GM18519 (cell line): ENCODE results near the gene MEST.
"Not testable (repeated sequence)": the region's sequence is repeated elsewhere in the genome, so short reads cannot be mapped to it uniquely, and the experiment has no call there.

Experiments
- ATAC-seq: cut with Tn5 transposase; IDR thresholded peaks from one replicate; pipeline ENCODE4 v1.9.1; 2021; ENCODE audit warnings: mild to moderate bottlenecking, moderate library complexity; ENCODE audit not compliant: unreplicated experiment, low FRiP score

MEST gene, protein sequence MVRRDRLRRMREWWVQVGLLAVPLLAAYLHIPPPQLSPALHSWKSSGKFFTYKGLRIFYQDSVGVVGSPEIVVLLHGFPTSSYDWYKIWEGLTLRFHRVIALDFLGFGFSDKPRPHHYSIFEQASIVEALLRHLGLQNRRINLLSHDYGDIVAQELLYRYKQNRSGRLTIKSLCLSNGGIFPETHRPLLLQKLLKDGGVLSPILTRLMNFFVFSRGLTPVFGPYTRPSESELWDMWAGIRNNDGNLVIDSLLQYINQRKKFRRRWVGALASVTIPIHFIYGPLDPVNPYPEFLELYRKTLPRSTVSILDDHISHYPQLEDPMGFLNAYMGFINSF

DNA sequence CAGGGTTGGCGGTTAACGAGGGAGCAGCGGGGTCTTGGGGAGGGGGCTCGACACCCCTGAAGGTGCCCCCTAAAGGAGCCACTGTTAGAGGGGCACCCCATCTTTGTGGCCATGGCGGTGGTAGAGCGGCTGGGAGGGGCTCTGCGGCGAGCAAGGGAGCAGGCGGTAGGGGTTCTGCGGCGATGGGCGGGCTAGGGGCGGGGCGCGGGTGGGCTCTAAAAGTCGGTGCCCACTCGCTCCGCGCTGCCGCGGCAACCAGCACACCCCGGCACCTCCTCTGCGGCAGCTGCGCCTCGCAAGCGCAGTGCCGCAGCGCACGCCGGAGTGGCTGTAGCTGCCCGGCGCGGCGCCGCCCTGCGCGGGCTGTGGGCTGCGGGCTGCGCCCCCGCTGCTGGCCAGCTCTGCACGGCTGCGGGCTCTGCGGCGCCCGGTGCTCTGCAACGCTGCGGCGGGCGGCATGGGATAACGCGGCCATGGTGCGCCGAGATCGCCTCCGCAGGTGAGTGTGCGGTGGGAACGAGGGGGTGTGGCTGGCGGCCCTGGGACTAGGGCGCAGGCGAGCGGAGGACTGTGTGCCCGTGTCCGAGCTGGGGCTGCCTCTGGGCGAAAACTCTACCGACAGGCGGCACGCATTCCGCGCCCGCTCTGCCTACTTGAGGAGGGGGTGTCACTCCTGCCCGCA is at the start of gene MEST:
MEST (plus strand) TSS at position 245 of the 682 bp plus-strand sequence; CDS start at position 474, 229 bp downstream.
- ATAC-seq: no peak

DNA sequence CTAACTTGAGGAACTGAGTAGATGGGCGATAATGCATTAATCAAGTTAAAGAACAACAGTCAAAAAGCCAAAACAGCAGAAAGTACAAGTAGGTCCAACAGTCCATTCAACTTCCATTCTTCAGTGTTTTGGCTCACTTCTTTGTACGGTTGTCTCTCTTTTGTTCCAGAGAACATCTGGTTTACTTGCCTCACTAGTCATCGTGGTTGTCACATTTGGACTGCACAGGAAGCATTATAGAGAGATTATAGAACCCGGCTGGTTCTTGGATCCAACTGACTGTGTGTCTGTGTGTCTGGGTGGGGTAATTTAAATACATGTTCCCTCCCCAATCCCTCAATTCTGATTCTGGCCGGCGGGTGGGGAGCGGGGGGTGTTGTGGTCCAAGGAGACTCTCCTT is 49.3 kb upstream of the MEST start:
- ATAC-seq: no peak

DNA sequence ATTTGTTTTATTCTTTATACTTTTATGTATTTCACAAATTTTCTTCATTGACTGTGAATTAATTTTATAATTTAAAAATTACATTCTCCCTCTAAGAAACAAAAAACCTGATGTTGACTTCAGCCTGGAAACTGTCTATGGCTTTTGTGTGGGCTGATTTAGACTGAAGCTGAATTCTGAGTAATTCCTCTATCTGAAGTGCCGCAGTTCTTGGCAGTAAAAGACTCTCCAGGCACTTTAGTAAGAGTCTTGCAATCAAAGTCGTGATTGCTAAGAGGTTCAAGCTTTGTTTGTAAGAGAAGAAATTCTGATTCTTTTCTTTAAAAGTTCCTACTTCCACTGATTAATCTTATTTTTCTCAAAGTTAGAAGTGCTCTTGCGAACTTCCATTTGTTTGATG is 47.7 kb upstream of the MEST start:
- no peak for ATAC-seq

DNA sequence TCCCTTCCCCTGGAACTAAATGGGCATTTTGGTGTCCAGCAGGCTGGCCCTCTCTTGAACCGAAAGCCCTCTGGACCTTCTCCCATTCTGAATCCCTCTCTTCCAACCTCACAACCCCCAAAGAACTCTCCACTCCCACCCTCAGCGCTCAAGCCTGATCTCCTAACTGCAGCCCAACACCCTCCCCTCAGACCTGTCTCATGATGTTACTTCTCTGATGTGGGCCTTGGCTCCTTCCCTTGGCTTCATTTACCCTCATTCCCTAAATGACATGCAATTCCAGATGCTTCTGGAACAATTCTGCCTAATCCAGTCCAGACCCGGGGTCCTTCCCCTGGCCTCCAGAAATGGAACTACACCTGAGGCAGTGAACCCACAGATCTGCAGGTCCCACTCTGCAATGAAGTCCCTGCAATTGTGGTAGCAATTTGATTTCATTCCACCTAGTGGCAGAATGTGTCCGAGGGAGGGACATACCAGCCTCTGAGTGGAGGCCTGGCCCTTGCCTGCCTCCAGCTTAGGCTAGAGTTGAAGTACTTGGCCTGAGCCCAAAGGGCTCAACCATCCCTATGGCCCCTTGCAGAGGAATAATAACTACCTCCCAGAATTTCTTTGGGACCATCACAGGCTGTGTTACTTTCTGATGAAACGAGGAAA is 47.0 kb upstream of the MEST start:
- ATAC-seq: no peak

DNA sequence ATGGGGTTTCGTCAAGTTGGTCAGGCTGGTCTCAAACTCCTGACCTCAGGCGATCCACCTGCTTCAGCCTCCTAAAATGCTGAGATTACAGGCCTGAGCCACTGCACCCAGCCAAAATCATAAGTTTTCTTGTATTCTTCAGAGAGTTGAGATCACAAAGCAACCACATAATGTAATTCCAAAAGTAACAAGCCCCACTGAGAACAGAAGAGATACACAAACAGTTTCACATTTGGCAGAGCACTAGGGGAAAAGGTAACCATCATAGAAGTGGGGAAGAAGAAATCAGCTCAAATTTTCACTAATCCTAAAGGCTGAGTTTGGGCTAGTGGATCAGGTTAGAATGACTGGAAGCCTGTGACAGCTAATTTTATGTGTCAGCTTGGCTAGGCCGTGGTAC is 45.6 kb upstream of the MEST start:
- ATAC-seq: no peak

DNA sequence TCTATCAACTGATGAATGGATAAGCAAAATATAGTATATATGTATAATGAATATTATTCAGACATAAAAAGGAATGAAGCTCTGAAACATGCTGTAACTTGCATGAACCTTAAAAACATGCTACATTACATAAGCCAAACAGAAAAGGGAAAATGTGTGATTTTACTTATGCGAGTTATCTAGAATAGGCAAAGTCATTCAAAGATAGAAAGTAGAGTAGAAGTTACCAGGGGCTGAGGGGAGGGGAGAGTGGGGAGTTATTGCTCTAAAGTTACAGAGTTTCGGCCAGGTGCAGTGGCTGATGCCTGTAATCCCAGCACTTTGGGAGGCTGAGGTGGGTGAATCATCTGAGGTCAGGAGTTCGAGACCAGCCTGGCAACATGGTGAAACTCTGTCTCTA is 40.5 kb upstream of the MEST start:
- ATAC-seq: not testable (repeated sequence)

DNA sequence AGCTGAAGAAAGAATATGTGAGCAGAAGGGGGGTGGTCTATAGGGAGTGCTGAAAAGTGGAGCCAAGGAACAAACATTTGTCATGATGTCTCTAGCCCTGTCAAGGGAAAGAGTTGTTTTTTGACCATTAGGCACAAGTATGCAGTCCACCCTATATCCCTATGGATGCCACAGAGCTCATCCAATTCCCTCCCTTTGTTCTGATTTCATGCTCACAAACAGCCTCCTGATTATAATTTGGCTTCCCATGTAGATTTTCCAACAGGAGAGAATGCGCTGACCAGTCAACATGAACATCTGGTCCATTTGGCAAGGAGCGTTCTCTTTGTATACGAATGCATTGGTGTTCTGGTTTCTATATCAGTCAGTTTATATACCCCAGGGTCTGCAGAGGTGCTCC is 38.9 kb upstream of the MEST start:
- no peak for ATAC-seq

DNA sequence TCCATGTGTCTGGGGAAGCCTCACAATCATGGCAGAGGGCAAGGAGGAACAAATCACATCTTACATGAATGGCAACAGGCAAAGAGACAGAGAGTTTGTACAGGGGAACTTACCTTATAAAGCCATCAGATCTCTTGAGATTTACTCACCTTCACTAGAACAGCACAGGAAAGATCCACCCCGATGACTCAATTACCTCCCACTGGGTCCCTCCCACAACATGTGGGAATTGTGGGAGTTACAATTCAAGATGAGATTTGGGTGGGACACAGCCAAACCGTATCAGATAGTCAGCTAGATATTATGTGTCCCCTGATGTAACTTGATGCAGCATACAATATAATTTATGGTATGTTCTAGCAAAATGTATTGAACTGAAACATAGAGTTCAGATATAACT is 36.9 kb upstream of the MEST start:
- no peak for ATAC-seq

DNA sequence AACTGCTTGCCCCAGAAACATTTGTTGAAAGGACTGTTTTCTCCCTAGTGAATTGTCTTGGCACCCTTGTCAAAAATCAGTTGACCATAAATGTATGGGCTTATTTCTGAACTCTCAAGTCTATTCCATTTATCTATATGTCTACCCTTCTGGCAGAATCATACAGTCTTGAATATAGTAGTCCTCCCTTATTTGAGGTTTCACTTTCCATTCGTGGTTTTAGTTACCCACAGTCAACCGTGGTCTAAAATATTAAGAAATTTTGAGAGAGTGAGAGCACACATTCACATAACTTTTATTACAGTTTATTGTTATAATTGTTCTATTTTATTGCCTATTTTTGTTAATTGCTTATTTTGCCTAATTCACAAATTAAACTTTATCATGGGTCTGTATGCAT is 33.6 kb upstream of the MEST start:
- peak; percentile 51 for ATAC-seq

DNA sequence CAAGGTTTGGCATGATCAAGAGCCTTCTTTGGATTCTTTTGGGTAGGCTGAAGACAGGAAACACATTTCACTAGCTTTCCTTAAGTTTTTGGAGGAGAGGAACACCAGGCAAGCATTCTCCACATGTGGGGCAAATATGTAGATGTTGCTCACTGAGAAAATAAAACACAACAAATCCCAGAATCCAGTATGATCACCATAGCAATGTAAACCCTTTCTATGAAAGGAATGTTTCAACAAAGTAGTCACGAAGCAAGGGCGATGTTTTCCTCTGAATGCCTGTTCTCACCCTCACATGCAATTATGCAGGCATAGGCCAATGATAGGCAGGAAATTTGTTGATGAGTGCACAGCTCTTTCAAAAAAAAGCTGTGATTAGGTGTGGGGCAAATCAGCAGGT is 30.6 kb upstream of the MEST start:
- no peak for ATAC-seq

DNA sequence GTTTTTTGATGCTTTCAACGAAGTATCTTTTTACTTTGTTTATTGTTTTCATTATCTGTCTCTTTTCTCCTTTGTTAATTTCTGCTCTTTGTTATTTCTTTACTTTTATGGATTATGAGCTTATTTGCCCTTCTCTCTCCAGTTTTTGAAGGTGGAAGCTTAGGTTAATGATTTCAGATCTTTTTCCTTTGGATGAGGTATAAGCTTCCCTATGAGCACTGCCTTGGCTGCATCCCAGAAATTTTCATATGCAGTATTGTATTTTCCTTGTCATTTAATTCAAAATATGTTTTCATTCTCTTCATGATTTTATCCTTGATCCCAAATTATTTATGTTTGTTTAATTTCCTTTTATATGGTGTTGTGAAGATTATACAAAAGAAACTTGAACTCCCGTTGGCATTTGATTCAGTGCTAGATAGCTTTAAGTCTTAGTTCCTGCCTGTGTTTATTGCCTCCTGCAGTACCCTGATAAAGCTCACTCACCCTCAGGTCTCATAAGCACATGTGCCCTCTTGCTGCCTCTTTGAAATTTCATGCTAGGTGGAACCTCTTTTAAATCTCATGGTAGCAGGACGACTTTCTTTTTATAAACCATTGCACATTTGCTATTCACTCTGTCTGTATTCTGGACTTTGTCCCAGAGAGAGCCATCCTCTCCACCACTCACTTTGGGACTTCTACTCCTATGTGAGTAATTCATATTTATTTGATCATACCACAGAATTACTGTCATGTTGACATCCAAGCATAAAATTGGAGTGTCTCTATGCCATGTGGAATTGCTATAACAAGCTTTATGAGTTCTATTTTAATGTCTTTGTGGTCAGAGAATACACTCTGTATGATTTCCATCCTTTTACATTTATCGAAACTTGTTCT is 28.1 kb upstream of the MEST start:
- no peak for ATAC-seq

DNA sequence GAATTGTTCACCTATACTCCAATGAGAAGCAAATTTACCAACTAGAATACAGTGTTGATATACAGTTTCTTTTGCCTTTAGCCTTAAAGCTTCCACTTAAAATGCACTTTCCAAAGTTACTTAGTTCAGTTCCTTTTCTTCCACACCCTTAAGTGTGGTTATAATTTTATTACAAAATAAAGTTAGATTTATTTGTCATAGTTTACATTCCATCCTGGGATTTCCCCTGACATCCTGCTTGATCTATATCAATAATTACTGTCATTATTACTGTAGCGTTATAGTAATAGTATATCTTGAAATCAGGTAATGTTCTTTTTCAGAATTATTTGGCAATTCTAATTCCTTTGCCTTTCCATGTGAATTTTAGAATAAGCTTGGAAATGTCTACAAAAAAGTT is 23.3 kb upstream of the MEST start:
- no peak for ATAC-seq

DNA sequence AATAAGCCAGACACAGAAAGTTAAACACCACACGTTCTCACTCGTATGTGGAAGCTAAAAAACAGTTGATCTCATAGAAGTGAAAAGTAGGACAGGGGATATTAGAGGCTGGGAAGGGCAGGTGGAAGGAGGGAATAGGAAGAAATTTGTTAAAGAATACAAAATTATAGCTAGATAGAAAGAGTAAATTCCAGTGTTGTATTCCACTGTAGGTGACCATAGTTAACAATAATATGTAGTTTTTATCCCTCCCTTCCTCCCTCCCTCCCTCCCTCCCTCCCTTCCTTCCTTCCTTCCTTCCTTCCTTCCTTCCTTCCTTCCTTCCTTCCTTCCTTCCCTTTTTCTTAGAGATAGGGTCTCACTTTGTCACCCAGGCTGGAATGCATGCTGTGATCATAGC is 19.9 kb upstream of the MEST start:
- no peak for ATAC-seq

DNA sequence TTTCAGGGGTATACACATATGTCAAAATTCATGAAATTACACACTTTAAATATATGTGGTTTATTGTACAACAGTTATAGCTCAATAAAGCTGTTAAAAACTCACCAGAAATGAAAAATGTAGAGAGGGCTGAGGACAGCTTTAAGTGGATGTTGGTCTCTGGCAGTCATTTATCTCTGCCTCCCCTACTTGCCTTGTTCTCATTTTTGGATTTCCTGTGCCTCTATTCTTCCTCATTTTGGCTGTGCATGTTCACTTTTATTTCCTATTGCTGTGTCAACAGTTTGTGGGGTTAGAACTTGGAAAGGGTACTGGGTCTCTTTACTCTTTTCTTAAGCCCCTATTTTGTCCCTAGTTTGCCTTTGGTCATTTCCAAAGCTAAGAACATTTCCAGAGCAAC is 18.6 kb upstream of the MEST start:
- no peak for ATAC-seq

DNA sequence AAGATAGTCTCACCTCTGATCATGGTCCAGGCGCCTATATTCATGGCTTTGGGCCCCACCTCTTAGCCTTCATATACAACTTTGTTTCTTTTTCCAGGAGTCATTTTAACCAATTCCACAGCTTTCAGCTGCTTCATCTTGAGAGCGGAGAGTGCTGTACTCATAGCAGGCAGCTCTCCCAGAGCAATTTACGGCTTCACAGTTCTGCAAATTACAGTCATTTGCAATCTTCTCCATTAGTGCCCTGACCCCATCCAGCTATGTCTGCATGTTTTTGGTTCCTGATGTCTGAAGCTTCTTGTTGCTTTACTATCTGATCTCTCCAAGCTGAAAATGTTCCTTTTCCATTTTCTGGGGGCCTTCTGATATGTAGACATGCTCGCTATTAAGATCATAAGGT is 18.0 kb upstream of the MEST start:
- no peak for ATAC-seq

DNA sequence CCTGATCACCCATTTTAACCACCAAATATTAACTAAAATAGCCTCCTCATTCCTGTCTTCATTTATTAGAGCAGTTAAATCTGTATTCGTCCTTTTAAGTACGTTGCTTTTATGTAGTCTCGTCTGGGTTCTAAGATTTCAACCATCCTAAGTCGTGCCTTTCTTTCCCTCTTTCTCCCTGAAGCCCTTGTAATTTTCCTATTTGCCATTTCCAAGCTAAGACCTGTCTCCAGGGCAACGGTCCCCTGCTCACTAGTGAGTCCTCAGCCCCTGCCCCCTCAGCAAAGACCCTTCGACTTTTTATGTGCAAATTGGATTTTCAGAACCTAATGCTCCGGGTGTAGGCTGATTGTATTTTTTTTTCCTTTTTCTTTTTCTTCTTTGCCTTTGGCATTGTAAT is 16.1 kb upstream of the MEST start:
- no peak for ATAC-seq

DNA sequence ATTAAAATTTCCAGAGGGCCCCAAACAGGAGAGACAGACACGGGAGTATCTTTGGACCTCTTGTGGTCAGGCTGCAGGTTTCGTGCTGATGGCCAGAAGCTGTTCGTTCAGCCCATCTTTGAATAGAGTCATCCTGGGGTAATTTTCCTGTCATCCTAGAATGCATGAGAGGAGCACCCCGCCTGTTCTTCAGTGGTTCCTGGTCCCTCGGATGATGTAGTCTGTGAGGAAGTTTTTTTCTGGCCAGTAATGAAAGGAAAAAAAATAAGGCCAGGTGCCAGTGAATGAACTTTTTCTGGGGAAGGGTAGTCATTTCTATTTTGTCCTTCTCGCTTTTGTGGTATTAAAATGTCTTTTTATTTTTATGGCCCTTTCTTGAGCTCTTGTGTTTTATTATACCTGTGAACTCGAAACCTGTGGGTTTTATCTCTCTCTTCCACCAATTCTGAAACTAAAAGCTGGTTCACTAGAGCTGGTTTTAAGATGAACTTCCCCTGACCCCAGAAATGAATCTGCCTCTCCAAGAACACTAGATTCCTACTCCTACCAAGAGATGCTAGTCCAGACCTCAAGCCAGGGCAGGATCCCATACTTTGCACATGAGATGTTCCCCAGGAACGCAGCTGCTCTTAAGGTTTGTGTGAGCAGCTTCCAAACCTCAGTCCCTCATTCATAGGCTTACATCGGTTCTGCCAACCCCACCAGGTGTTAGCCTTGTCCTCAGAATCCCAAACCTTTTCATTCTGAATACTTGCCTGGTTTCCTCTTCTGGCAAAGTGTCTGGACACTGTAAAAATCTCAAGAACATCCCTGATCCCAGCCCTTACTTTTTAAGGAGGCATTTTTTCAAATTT is 15.4 kb upstream of the MEST start:
- ATAC-seq: peak; percentile 90

DNA sequence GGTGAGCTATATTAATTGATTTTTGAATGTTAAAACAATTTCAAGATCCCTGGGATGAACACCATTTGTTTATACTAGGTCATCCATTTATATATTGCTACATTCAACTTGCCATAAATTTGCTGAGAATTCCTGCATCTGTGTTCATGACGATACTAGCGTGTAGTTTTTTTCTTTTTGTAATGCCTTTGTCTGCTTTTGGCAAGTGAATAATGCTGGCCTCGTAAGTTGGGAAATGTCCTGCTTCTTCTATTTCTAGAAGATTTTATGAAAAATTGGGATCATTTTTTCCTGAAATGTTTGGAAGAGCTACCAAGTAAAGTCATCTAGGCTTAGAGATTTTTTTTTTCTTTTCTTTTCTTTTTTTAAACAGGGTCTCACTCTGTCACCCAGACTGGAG is 12.9 kb upstream of the MEST start:
- no peak for ATAC-seq

DNA sequence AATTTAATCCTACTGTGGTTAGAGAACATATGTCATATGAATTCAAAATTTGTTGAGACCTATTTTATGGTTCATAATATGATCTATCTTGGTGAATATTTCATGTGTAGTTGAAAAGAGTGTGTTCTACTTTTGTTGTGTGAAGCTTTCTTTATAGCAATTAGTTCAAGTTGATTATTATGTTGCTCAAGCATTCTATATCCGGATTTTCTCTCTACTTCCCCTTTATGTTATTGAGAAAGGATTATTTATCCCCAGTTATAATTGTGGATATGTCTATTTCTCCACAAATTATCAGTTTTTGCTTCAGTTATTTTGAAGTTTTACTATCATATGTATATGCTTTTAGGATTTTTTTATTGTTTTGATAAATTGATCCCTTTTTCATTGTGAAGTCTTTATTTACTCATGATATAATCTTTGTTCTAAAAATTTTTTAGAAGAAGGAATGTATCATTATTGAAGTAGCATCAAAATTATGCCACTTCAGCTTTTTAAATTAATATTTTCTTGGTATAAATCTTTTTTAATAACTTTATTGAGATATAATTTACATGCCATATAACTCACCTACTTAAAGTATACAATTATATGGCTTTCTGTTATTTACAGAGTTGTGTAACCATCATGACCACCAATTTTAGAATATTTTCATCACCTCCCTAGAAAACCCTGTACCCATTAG is 12.0 kb upstream of the MEST start:
- ATAC-seq: no peak
